ENCODE results near the gene EIF4G3.

- TF ChIP-seq HDGF (IDR thresholded peaks at IDR 0.05) (no peak), GABPA (tag; conservative IDR thresholded peaks at IDR 0.05; ENCODE audit: low read depth) (no peak), THRA (IDR thresholded peaks at IDR 0.05) (no peak), FOS (IDR thresholded peaks at IDR 0.05; ENCODE audit: extremely low read depth, insufficient read length) (no peak), REST (IDR thresholded peaks at IDR 0.05; ENCODE audit: borderline replicate concordance) (no peak), REST (CRISPR knock-in tag; IDR thresholded peaks at IDR 0.05; ENCODE audit: low read depth) (no peak), SREBF2 (CRISPR knock-in tag; IDR thresholded peaks at IDR 0.05) (no peak), EP300 (IDR thresholded peaks at IDR 0.05; ENCODE audit: low read length) (no peak), ATF2 (CRISPR knock-in tag; IDR thresholded peaks at IDR 0.05) (no peak)
These were observed 70.0 kb downstream of the EIF4G3 start for GRCh38 chr1:21106709-21107108.

Data from K562 (cell line).